CD4-positive, alpha-beta T cell treated with Interleukin-2 at 100 ng/mL for 4 hours (primary cell): ENCODE measurements around the gene TGM1.
A peak's percentile ranks its signal among the peaks of the same experiment; 100 is the strongest.
"Not testable (repeated sequence)": the region's sequence is repeated elsewhere in the genome, so short reads cannot be mapped to it uniquely, and the experiment has no call there.

Experiments used
- DNase-seq: peaks from one replicate; pipeline ENCODE4 v3.0.0-alpha.2; 2020; ENCODE audit warnings: low spot score

TGM1 gene

GRCh38 chr14:24254630-24255392 lies 8.2 kb downstream of the TGM1 start:
- no peak for DNase-seq

- no peak for DNase-seq
These were observed 9.0 kb downstream of the TGM1 start for GRCh38 chr14:24253936-24254335.

- no peak for DNase-seq
These were observed 10.5 kb downstream of the TGM1 start for GRCh38 chr14:24252289-24253124.

DNA sequence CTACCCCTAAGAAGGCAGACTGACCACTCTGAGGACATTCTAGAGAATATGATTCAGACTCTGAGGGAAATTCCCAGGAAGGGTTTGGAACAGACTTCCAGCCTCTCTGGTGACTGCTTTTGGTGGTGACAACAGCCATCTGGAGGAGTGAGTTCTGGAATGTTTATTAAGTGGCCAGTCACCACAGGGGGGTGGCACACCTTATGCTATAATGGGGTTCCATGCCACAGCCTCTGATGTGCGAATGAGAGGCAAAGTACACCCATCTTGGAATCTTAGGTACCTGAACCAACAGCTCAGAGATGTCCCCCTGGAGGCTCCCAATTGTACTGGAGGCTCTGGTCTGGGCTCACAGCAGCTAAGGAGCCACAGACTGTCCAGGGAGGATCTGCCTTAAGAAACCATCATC lies 11.1 kb downstream of the TGM1 start:
- DNase-seq = no peak

DNA sequence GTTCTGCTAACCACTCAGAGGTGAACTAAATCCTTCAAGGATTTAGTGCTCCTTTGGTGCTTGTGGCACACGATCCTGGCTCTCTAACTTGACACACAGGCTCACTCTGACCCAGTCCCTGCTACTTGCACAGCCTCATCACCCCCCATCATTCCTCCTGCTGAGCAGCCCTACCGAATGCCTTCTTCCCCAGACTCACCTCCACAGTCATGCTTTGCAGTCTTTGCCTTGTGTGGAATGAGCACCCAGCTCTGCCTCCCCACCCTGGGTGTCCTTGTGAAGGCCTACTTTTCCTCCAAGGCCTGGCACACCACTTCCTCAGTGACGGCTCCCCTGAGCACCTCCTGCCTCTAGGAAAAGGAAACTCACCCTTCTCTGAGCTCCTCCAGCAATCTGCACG lies 12.6 kb downstream of the TGM1 start:
- no peak for DNase-seq

- no peak for DNase-seq
These were observed 13.6 kb downstream of the TGM1 start for GRCh38 chr14:24249230-24250021.

DNA sequence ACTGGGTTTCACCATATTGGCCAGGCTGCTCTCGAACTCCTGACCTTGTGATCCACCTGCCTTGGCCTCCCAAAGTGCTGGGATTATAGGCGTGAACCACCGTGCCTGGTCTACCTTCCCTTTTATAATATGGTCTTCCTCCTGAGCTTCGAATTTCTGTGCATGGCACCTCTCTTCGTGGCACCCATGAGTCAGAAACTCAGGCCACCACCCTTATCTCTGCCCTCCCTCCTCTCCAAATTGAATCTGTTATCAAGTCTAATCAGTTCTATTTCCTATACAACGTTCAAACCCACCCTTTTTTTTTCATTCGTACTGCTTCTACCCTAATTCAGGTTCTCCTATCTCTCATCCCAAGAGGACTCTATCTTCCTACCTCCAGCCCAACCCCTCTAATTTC lies 15.6 kb downstream of the TGM1 start:
- DNase-seq = peak; percentile 31

GRCh38 chr14:24246765-24247212 lies 16.2 kb downstream of the TGM1 start:
- peak; percentile 72 for DNase-seq

GRCh38 chr14:24245350-24245749 lies 17.6 kb downstream of the TGM1 start:
- DNase-seq = not testable (repeated sequence)

- no peak for DNase-seq
These were observed 19.6 kb downstream of the TGM1 start for GRCh38 chr14:24243336-24243836.

- DNase-seq = peak; percentile 91
These were observed 21.0 kb downstream of the TGM1 start for GRCh38 chr14:24241829-24242443.

DNA sequence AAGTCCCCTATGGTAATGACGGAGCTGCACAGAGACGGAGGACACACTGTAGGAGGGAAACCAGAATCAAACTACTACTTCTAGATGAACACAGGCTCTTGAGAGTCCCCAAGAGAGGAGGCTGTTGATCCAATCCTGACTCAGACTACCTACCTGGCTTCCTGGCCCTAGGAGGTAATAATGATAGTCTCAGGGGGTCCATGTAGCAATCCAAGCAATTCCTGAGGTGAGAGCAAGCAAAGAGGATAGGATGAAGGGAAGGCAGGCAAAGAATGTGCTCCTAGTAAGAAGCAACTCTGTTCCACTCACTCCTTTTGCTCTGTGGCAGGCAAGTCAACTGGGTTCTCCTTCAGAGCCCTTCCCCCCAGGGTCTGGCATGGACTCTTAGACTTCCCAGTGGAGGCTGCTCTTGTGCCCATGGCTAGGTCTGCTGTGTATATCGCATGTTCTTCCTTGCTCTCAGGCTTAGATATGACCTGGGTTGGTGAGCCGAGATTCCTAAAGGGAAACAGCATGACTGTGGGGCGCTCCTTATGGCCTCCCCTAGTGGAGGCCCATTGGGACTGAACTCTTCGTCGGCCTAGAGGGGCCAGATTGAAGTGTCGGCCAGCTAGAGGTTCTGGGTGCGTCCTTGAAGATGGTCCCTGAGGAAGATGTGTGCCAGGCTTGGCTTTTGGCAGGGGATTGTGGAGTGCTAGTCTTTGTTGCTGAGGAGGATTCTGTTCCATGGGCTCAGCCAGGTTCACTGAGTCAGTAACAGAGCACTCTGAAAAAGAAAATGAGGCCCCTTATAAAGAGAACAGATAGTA lies 22.7 kb downstream of the TGM1 start:
- DNase-seq = no peak

GRCh38 chr14:24238527-24239037 lies 24.4 kb downstream of the TGM1 start:
- no peak for DNase-seq

GRCh38 chr14:24238123-24238522 lies 24.9 kb downstream of the TGM1 start:
- no peak for DNase-seq

DNA sequence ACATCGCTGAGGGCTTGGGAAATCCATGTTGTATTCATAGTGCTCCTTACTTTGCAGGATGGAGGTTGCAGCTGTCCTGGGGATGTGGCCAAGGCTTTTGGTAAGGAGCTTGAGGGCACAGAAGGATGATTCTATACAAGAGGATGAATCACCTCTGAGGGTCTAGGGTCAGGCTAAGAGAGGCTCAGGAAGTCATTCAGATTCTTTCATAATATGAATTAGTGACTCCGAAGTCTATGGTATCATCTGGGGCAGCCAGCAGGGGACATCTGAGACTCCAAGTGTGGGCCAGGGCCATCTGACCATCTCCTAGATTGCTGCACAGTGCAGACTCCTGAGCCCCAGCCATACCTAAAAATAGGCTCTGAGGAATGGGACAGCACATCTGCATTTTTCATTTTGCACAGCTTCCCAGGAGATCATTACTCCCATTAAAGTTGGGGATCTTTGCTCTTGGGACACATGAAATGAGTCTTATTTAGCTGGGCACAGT lies 25.5 kb downstream of the TGM1 start:
- DNase-seq = no peak

DNA sequence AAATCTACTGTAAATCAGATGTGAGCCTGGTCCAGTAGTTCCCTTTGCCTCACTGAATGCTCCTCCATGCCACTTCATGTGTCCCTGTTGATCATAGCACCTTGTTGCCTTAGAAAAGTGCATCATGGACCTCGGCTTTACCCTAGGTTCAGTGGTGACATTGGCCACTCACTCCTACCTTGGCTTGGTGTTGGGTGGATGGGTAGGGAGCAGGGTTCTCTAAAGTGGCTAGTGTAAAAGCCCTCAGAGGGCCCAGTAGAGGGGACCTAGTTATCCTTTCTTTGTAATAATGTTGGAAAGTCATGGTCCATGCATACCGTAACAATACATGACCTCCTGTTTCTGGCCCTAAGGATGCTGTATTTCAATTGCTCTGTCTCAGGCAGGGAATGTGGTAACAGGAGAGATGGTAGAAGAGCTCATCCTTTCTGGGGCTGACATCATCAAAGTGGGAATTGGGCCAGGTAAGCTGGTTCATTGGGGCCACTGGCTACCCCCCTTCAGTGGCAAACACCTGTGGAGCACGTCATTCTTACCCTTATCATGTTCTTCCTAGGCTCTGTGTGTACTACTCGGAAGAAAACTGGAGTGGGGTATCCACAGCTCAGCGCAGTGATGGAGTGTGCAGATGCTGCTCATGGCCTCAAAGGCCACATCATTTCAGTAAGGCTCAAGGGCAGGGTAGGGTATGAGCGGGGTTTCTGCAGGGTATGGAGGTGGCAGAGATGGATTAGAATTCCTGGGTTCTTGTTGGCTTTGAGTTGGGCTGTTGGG lies 26.1 kb downstream of the TGM1 start:
- no peak for DNase-seq

- DNase-seq = no peak
These were observed 26.9 kb downstream of the TGM1 start for GRCh38 chr14:24235804-24236688.

DNA sequence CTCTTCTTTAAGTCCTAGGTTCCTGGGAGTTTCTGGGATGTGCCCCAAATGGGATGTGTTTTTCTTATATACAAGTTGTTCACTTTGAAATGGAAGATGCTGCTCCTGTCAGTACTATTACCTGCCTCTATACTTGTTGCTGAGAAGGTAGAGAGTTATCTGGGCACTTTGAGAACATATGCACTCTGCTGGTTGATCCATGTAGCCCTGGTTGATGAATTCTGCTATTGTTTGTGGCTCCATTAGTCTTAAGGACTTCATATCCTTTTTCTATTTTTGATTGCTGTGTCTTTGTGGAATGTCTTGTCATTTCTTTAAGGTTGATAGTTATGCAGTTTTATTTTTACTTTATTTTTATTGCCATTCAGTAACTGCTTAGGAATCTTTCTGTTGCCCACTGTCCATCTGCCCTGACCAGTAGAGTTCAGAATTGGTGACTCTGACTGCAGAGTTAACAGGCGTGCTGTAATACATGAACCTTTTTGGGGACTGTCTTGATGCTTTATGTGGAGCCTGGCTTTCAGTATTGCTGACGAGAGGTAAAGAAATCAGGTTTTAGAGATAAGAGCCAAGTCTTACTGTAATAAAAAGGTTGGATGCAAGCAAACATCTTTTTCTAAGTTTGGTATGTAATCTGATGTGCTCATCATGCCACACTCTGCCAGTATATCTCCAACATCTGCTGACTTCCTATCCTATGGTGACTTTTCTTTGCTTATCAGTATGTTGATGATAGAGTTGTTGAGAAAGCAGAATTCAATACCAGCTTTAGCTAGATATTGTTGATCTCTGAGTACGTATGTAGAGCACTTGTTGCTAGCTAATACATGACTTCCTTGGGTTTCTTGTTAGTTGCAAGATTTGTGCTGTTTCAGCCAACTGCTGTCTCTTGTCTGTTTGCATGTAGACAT lies 28.6 kb downstream of the TGM1 start:
- no peak for DNase-seq
